ENCODE measurements around the gene HMGB4.

The HMGB4 gene

DNA sequence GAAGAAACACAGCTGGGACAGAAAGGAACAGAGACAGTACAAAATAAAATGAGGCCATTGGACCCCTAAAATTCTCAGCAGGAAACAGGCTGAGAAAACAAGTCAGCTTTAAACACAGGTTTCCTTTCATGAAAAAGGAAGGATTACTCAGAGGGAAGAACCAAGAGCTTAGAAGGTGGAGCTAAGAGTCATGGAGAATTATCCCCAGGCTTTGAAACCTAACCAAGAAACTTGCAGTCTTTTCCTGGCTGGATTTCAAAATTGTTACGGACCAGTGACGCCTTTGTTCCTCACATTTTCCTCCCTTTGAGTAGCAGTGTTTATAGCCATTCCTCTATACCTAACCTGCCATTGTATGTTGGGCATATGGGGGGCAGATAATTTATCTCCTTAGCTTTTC, 8.8 kb downstream of the HMGB4 start:
- no peak overlapping the region for H3K27ac ChIP-seq (ENCODE audit: low read length)
- H3K36me3 ChIP-seq (ENCODE audit: insufficient read depth, low read depth, low read length) = no peaks in the 10 kb centered on the region
- H3K4me1 ChIP-seq (ENCODE audit: insufficient read depth, low read length) = peaks cover 3% of the 10 kb centered on the region; the same call in 1 of the 2 replicates
- H3K27me3 ChIP-seq (ENCODE audit: insufficient read depth, low read length) = no peaks in the 10 kb centered on the region
- no peak overlapping the region for H3K4me3 ChIP-seq (ENCODE audit: low read length)
- H3K9ac ChIP-seq (ENCODE audit: low read depth, low read length) = no peak overlapping the region
- H3K9me3 ChIP-seq (ENCODE audit: insufficient read depth, low read depth, low read length) = no peaks in the 10 kb centered on the region

DNA sequence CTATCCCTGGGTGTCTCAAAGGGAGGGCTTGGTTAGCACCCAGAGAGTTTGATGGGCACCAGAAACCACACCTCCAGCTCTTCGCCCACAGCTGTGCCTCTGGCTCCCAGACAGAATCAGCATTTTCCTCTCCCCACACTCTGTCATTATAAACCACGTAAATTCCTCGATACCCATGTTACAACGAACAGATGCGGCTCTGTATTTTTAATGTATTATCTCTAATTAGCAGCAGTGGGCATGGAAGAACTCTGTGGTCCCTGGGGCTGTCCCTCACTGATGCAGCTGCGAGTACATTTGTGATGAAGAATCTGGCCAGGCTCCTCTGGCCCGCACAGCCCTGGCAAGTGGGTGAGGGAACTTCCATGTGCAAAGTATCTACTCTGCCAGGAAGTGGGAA, 10.8 kb downstream of the HMGB4 start:
- H3K36me3 ChIP-seq (ENCODE audit: insufficient read depth, low read depth, low read length) = no peaks in the 10 kb centered on the region
- H3K9ac ChIP-seq (ENCODE audit: low read depth, low read length) = no peak overlapping the region
- no peaks in the 10 kb centered on the region for H3K27me3 ChIP-seq (ENCODE audit: insufficient read depth, low read length)
- no peak overlapping the region for H3K27ac ChIP-seq (ENCODE audit: low read length)
- no peaks in the 10 kb centered on the region for H3K9me3 ChIP-seq (ENCODE audit: insufficient read depth, low read depth, low read length)
- no peaks in the 10 kb centered on the region for H3K4me1 ChIP-seq (ENCODE audit: insufficient read depth, low read length)
- H3K4me3 ChIP-seq (ENCODE audit: low read length) = no peak overlapping the region

DNA sequence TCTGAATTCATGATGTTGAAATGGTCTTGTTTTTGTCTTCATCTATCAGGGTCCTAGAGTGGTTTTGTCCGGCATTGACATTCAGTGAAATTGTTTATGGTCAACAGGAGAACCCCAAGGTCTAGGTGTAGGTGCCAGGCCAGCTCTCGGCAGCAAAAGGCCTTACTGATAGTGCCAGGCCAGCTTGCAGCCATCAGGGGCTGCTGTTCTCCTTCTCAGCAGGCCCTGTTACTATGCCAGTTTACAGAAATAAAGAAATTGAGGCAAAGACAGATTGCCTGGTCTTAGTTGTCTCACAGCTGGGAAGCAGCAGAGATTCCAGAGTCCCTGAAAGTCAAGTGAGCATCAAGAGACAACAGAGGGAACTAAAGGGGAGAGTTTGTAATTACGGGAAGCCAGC, 12.0 kb downstream of the HMGB4 start:
- no peak overlapping the region for H3K9ac ChIP-seq (ENCODE audit: low read depth, low read length)
- H3K4me1 ChIP-seq (ENCODE audit: insufficient read depth, low read length) = no peaks in the 10 kb centered on the region
- no peaks in the 10 kb centered on the region for H3K9me3 ChIP-seq (ENCODE audit: insufficient read depth, low read depth, low read length)
- no peak overlapping the region for H3K27ac ChIP-seq (ENCODE audit: low read length)
- no peak overlapping the region for H3K4me3 ChIP-seq (ENCODE audit: low read length)
- H3K36me3 ChIP-seq (ENCODE audit: insufficient read depth, low read depth, low read length) = no peaks in the 10 kb centered on the region
- H3K27me3 ChIP-seq (ENCODE audit: insufficient read depth, low read length) = no peaks in the 10 kb centered on the region

DNA sequence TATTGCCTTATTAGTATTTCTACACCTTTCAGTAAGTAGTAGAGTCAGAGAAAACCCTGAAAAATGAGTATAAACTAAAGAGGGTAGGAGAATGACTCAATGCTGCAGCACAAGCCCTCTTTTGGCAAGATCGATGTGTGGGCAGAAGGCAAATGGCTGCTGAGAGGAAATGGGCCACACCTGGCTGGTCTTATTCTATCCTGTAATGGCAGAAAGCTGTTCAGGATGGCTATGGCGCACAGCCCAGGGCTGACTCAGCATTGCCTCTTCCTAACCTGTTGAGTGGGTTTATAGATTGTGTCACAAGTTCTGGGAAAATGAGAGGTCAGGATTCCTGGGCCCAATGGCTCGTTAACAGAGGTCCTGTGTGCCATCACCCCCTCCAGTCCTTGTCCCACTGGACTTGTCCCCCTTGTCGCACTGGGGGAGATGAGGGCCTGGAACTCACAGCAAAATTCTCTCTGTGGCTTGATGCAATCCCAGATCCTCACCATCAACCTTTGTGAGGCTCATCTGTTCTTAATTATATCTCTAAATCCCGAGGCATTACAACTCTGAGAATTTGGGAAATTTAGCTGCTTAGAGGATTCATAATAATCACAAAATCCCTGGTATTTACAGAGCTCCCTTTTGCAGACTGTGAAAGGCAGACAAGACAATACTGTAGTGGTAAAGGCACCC, 13.2 kb downstream of the HMGB4 start:
- H3K9ac ChIP-seq (ENCODE audit: low read depth, low read length) = no peak overlapping the region
- no peaks in the 10 kb centered on the region for H3K9me3 ChIP-seq (ENCODE audit: insufficient read depth, low read depth, low read length)
- H3K4me3 ChIP-seq (ENCODE audit: low read length) = no peak overlapping the region
- H3K36me3 ChIP-seq (ENCODE audit: insufficient read depth, low read depth, low read length) = no peaks in the 10 kb centered on the region
- H3K27ac ChIP-seq (ENCODE audit: low read length) = no peak overlapping the region
- no peaks in the 10 kb centered on the region for H3K27me3 ChIP-seq (ENCODE audit: insufficient read depth, low read length)
- H3K4me1 ChIP-seq (ENCODE audit: insufficient read depth, low read length) = no peaks in the 10 kb centered on the region

DNA sequence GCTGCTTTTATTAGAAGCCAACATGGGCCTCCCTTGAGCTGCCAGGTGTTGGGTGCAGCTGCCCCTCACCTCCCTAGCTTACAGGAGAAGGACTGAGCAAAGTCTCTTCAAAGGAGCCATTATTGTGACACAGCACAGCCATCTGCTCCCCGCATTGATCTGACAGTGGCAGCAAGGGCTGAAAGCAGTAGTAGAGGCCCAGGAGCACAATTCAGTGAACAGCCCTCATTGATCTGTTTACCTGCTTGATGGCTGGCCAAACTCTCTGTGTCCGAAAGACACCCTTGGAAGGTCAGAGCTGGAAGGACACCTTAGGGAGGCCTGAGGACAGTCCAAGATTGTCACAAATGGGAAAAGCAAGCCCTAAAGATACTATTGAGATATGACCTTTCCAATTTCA, 14.5 kb downstream of the HMGB4 start:
- Histone ChIP-seq H3K9ac (ENCODE audit: low read depth, low read length) (no peak overlapping the region), H3K27ac (ENCODE audit: low read length) (no peak overlapping the region)

DNA sequence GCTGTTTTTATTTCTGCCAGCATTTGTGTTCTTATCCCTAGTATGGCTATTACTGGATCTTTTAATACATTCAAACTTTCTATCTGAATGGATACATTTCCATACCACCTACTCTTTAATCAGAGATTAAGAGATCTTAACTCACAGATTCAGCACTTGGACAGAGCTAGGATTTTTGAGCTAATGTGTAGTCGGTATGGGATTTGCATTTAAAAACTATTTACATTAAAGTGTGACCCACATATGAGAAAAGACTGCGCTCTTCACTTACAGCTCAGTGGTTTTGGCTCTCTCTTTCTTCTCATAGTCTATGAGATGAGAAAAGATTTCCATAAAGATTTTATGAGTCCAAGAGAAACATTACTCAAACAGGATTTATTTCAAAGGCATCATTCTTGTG, 16.4 kb downstream of the HMGB4 start:
- no peak overlapping the region for H3K4me3 ChIP-seq (ENCODE audit: low read length)
- H3K9me3 ChIP-seq (ENCODE audit: insufficient read depth, low read depth, low read length) = no peaks in the 10 kb centered on the region
- no peak overlapping the region for H3K27ac ChIP-seq (ENCODE audit: low read length)
- H3K9ac ChIP-seq (ENCODE audit: low read depth, low read length) = no peak overlapping the region
- H3K27me3 ChIP-seq (ENCODE audit: insufficient read depth, low read length) = no peaks in the 10 kb centered on the region
- H3K36me3 ChIP-seq (ENCODE audit: insufficient read depth, low read depth, low read length) = no peaks in the 10 kb centered on the region
- no peaks in the 10 kb centered on the region for H3K4me1 ChIP-seq (ENCODE audit: insufficient read depth, low read length)

More for the DNA sequence above, 14.5 kb downstream of the HMGB4 start:
- no peaks in the 10 kb centered on the region for H3K36me3 ChIP-seq (ENCODE audit: insufficient read depth, low read depth, low read length)
- H3K4me3 ChIP-seq (ENCODE audit: low read length) = no peak overlapping the region
- H3K4me1 ChIP-seq (ENCODE audit: insufficient read depth, low read length) = no peaks in the 10 kb centered on the region
- no peaks in the 10 kb centered on the region for H3K9me3 ChIP-seq (ENCODE audit: insufficient read depth, low read depth, low read length)
- H3K27me3 ChIP-seq (ENCODE audit: insufficient read depth, low read length) = no peaks in the 10 kb centered on the region

DNA sequence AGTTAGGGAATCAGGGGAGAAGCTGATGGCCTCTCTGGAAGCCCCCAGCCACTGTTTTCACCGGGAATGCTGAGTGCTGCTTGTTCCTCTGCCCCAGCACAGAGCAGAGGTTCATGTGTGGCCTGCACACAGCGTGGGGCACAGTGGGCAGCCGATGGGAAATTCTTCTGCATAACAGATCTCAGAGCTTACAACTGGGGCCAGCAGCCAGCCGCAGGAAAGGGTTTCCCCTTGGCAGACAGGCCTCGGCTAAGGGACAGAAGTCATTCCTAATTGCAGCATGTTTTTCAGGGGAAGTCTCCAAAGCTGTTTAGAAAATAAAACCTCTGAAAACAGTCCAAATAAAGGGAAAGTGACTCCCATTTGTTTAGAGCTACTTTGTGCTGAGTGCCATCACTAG, 22.6 kb downstream of the HMGB4 start:
- Histone ChIP-seq H3K36me3 (ENCODE audit: insufficient read depth, low read depth, low read length) (no peaks in the 10 kb centered on the region), H3K4me3 (ENCODE audit: low read length) (no peak overlapping the region; the same call in 1 of the 2 replicates), H3K9ac (ENCODE audit: low read depth, low read length) (no peak overlapping the region), H3K27ac (ENCODE audit: low read length) (no peak overlapping the region), H3K27me3 (ENCODE audit: insufficient read depth, low read length) (no peaks in the 10 kb centered on the region), H3K4me1 (ENCODE audit: insufficient read depth, low read length) (peaks cover 10% of the 10 kb centered on the region; the same call in 1 of the 2 replicates), H3K9me3 (ENCODE audit: insufficient read depth, low read depth, low read length) (no peaks in the 10 kb centered on the region)

DNA sequence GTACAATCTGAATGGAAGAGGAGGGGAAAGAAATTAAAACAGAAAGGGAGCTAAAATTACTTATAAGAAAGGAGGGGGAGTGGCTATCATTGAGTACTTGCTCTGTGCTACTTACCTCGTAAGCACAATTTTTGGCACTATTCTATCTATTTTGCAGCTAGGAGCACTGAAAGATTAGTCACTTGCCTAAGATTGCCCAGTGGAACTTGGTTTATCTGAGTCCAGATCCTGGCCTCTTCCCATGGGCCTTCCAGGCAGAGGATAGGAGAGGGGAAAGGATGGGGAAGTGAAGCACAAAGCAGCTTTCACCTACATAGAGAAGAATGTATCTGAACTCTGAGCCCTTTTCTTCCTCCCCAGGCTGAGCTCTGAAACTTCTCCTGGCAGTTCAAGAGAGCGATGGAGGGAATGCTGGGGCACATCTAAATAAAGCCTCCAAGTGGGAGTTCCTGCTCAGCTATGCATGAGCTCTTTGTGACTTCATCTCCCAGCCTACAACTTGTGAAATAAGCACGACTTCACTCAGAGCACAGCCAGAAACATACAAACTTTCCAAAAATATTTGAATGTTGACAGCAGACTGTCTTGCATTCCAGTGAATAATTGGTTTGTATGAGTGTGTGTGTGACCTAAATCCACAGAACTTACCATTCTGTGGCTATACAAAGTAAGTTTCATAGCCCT, 29.4 kb downstream of the HMGB4 start:
- no peak overlapping the region for H3K9ac ChIP-seq (ENCODE audit: low read depth, low read length)
- H3K27ac ChIP-seq (ENCODE audit: low read length) = no peak overlapping the region
- H3K9me3 ChIP-seq (ENCODE audit: insufficient read depth, low read depth, low read length) = no peaks in the 10 kb centered on the region
- no peak overlapping the region for H3K4me3 ChIP-seq (ENCODE audit: low read length)
- no peaks in the 10 kb centered on the region for H3K4me1 ChIP-seq (ENCODE audit: insufficient read depth, low read length)
- no peaks in the 10 kb centered on the region for H3K27me3 ChIP-seq (ENCODE audit: insufficient read depth, low read length)
- H3K36me3 ChIP-seq (ENCODE audit: insufficient read depth, low read depth, low read length) = no peaks in the 10 kb centered on the region

DNA sequence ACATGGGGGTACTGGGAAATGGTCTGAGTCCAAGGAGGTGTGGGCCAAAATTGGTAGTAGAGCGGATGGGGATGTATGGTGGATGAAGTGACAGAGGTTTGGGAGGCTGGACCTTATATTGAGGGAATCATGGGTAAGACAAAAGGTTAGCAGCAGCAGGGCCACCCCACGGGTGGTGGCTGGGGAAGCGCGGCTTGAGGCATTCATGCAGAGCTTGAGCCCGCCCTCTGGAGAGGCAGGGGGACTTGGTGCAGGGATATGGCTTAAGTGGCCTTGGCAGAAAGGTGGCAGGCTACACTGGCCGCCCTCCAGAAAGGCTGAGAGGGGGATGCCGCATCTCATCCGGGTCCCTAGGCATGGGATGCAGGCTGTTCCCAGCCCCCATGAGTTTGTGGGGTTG, 31.5 kb downstream of the HMGB4 start:
- Histone ChIP-seq H3K4me1 (ENCODE audit: insufficient read depth, low read length) (no peaks in the 10 kb centered on the region), H3K27me3 (ENCODE audit: insufficient read depth, low read length) (no peaks in the 10 kb centered on the region), H3K27ac (ENCODE audit: low read length) (no peak overlapping the region), H3K4me3 (ENCODE audit: low read length) (no peak overlapping the region), H3K9ac (ENCODE audit: low read depth, low read length) (no peak overlapping the region), H3K36me3 (ENCODE audit: insufficient read depth, low read depth, low read length) (no peaks in the 10 kb centered on the region), H3K9me3 (ENCODE audit: insufficient read depth, low read depth, low read length) (no peaks in the 10 kb centered on the region)

DNA sequence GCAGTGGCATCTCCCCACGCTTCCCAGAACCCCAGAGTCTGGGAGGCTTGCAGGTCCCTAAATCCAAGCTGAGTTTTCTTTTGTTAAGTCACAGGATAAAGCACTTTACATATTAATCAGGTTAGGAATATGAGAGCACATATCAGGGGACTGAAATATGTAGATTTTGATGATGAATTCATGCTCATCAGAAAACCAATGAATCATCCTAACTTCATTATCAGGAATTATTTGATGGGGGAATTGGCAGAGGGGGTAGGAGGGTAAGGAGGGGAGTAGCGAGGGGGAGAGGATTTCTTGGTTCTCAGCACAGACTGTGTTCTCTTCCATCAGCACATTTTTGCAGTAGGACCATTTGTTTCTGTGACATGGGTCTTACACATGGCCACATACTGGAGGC, 32.1 kb downstream of the HMGB4 start:
- H3K36me3 ChIP-seq (ENCODE audit: insufficient read depth, low read depth, low read length) = no peaks in the 10 kb centered on the region
- no peak overlapping the region for H3K27ac ChIP-seq (ENCODE audit: low read length)
- H3K9me3 ChIP-seq (ENCODE audit: insufficient read depth, low read depth, low read length) = no peaks in the 10 kb centered on the region
- no peaks in the 10 kb centered on the region for H3K4me1 ChIP-seq (ENCODE audit: insufficient read depth, low read length)
- H3K9ac ChIP-seq (ENCODE audit: low read depth, low read length) = no peak overlapping the region
- H3K4me3 ChIP-seq (ENCODE audit: low read length) = no peak overlapping the region
- H3K27me3 ChIP-seq (ENCODE audit: insufficient read depth, low read length) = no peaks in the 10 kb centered on the region

DNA sequence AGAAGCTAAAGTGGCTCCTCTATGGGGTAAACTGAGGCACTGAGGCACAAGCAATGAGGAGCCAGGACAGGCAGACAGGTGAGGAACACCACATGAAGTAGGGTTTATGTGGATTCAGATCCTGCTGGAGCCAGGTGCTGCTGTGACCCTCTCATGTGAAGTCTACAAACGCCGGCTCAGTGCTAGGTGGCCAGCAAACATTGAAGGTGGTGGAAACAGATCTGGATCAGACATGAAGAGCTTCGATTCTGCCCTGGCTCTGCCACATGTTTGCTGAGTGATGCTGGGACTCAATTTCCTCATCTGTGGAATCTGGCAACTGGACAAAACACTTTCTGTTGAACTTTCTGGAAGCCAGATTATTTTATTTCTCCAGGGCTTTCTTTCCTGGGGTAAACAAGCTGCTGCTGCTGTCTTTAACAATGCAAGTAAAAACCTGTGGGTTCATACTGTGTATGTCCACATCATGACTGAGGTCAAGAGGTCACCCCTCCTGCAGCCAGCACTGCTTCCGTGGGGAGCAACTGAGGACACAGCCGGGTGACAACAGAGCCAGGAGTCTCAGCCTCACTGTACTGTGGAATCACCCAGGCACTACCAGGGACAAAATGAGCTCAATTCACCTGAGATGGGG, 33.3 kb downstream of the HMGB4 start:
- H3K9me3 ChIP-seq (ENCODE audit: insufficient read depth, low read depth, low read length) = no peaks in the 10 kb centered on the region
- no peaks in the 10 kb centered on the region for H3K27me3 ChIP-seq (ENCODE audit: insufficient read depth, low read length)
- no peak overlapping the region for H3K9ac ChIP-seq (ENCODE audit: low read depth, low read length)
- no peaks in the 10 kb centered on the region for H3K4me1 ChIP-seq (ENCODE audit: insufficient read depth, low read length)
- no peak overlapping the region for H3K27ac ChIP-seq (ENCODE audit: low read length)
- H3K36me3 ChIP-seq (ENCODE audit: insufficient read depth, low read depth, low read length) = no peaks in the 10 kb centered on the region
- no peak overlapping the region for H3K4me3 ChIP-seq (ENCODE audit: low read length)

DNA sequence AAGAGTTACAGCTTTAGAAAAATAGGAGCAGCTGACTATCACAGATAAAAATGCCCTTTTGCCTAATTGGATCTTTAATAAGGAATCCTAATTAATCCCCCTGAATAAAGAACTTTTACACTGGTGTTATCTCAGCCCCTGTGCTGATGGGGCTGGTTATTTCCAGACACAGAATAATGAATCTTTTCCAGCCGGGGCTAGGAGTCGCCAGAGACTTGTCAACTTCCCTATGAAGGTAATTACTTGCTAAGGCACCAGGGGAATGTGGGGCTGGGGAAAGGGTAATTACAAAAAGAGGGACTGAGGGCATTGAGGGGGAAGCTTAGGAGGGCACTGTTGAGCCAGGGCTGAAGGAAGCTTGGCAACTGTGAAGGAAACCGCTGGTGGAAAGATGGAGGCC, 34.5 kb downstream of the HMGB4 start:
- Histone ChIP-seq H3K36me3 (ENCODE audit: insufficient read depth, low read depth, low read length) (no peaks in the 10 kb centered on the region), H3K9ac (ENCODE audit: low read depth, low read length) (no peak overlapping the region), H3K27me3 (ENCODE audit: insufficient read depth, low read length) (no peaks in the 10 kb centered on the region), H3K4me3 (ENCODE audit: low read length) (no peak overlapping the region), H3K27ac (ENCODE audit: low read length) (no peak overlapping the region), H3K4me1 (ENCODE audit: insufficient read depth, low read length) (no peaks in the 10 kb centered on the region; the same call in 1 of the 2 replicates), H3K9me3 (ENCODE audit: insufficient read depth, low read depth, low read length) (no peaks in the 10 kb centered on the region)

All from iPS-20b (cell line).